Caco-2 (cell line): ENCODE data around the gene CDC7. TPM values are rescaled to one million over a fixed set of nuclear protein-coding genes. Genes with fewer than 3 reads are reported as not detected.

ENCODE experiments used
- BruUV-seq: library from RNA; stranded (reverse); fragments of 400-500 nt; replicated peaks from 2 replicates; lab custom pipeline; 2021; lab: Mats Ljungman, UMichigan
- CTCF ChIA-PET: fragments of 300-600 bp; sonication (Branson Sonifier 250); formaldehyde crosslinking; loops from one replicate; lab custom pipeline; 2022; ENCODE audit warnings: antibody characterized with exemption; lab: Charles Lee
- POLR2A ChIA-PET: fragments of 300-600 bp; sonication (Branson Sonifier 250); formaldehyde crosslinking; loops from one replicate; lab custom pipeline; 2022; ENCODE audit warnings: antibody characterized with exemption; lab: Charles Lee
- DNase-seq, 2 experiments: peaks; one replicate each; pipeline versions ENCODE4 v3.0.0 to v3.0.0-alpha.2; 2020 to 2022
- H3K27me3 ChIP-seq: replicated peaks from 2 replicates; pipeline ENCODE4 v1.6.0; 2011; ENCODE audit warnings: low read length; ENCODE audit not compliant: control insufficient read depth, insufficient read depth
- H3K36me3 ChIP-seq: 2 replicates; pipeline ENCODE4 v1.5.1; 2011; ENCODE audit warnings: low read length; ENCODE audit not compliant: control insufficient read depth, insufficient read depth
- H3K4me1 ChIP-seq: fragments of 250-450 bp; sonication (Bioruptor Pico); 2 replicates; pipeline ENCODE4 v1.5.1; 2020; ENCODE audit warnings: mild to moderate bottlenecking
- H3K4me3 ChIP-seq: 2 replicates; pipeline ENCODE4 v1.5.1; 2011; ENCODE audit warnings: low read depth, mild to moderate bottlenecking, control low read depth, low read length
- H3K9me3 ChIP-seq: fragments of 250-450 bp; sonication (Bioruptor Pico); 2 replicates; pipeline ENCODE4 v1.5.1; 2020; ENCODE audit warnings: mild to moderate bottlenecking, moderate library complexity
- H3K27ac Mint-ChIP-seq: one replicate; pipeline ENCODE4 v1.8.0; 2022; ENCODE audit warnings: mixed read lengths; ENCODE audit not compliant: unreplicated experiment
- H3K27me3 Mint-ChIP-seq: one replicate; pipeline ENCODE4 v1.8.0; 2022; ENCODE audit warnings: mixed read lengths; ENCODE audit not compliant: insufficient read depth, unreplicated experiment
- H3K36me3 Mint-ChIP-seq: one replicate; pipeline ENCODE4 v1.8.0; 2022; ENCODE audit warnings: mild to moderate bottlenecking, mixed read lengths; ENCODE audit not compliant: insufficient read depth, unreplicated experiment
- H3K4me1 Mint-ChIP-seq: one replicate; pipeline ENCODE4 v1.8.0; 2022; ENCODE audit warnings: low read depth, mixed read lengths; ENCODE audit not compliant: unreplicated experiment
- H3K4me3 Mint-ChIP-seq: one replicate; pipeline ENCODE4 v1.8.0; 2022; ENCODE audit warnings: mild to moderate bottlenecking, moderate library complexity, mixed read lengths; ENCODE audit not compliant: unreplicated experiment
- H3K9me3 Mint-ChIP-seq: one replicate; pipeline ENCODE4 v1.8.0; 2022; ENCODE audit warnings: mixed read lengths; ENCODE audit not compliant: unreplicated experiment
- CTCF ChIP-seq, 2 experiments: fragments of 200-600 bp in 1 of 2; IDR thresholded peaks; 1 replicate in 1 of 2; 2 replicates in 1 of 2; pipeline versions ENCODE4 v1.5.1 to v1.8.0; 2011 to 2022; ENCODE audit warnings: antibody characterized with exemption in 1 of 2, control low read depth in 1 of 2, inconsistent platforms in 1 of 2, low read depth in 1 of 2, low read length in 1 of 2, mild to moderate bottlenecking in 1 of 2, moderate library complexity in 1 of 2; ENCODE audit not compliant: insufficient read depth in 1 of 2, severe bottlenecking in 1 of 2, unreplicated experiment in 1 of 2
- intact Hi-C: fragments of 100-400 bp; cut with micrococcal nuclease; formaldehyde crosslinking; loops from one replicate; pipeline ENCODE4 v1.10.0; 2022; ENCODE audit not compliant: unreplicated experiment
- total RNA-seq: library from RNA; stranded (reverse); gene quantifications from 2 replicates; pipeline ENCODE4 v1.2.3, GENCODE V29; 2022

The CDC7 gene
- total RNA-seq, 1 experiment from 2014 or later = 19.4 TPM

GRCh38 chr1:91540910-91541309 is 40.3 kb downstream of the CDC7 start:
- Mint-ChIP-seq H3K27me3 (no peaks in the 10 kb centered on the region), H3K36me3 (no peaks in the 10 kb centered on the region), H3K4me3 (no peak overlapping the region), H3K9me3 (no peaks in the 10 kb centered on the region), H3K4me1 (peaks cover 17% of the 10 kb centered on the region), H3K27ac (no peak overlapping the region)
- Histone ChIP-seq H3K27me3 (no peaks in the 10 kb centered on the region), H3K4me3 (no peak overlapping the region), H3K36me3 (no peaks in the 10 kb centered on the region), H3K4me1 (no peaks in the 10 kb centered on the region), H3K9me3 (no peaks in the 10 kb centered on the region)
- intact Hi-C loops = no loop called here
- no peak for DNase-seq
- POLR2A ChIA-PET = no interaction called here
- CTCF ChIA-PET = no interaction called here
- TF ChIP-seq CTCF (IDR thresholded peaks at IDR 0.05; ENCODE audit: insufficient read depth in 1 of 2, low read depth in 1 of 2, low read length in 1 of 2, severe bottlenecking in 1 of 2, unreplicated experiment in 1 of 2) = no peak
- no TSS peak for BruUV-seq

GRCh38 chr1:91541918-91542533 is 41.4 kb downstream of the CDC7 start:
- intact Hi-C loops = no loop called here
- no peaks in the 10 kb centered on the region for H3K27me3 Mint-ChIP-seq
- no peaks in the 10 kb centered on the region for H3K9me3 ChIP-seq
- no peak overlapping the region for H3K4me3 ChIP-seq
- no peak overlapping the region for H3K4me3 Mint-ChIP-seq
- no peaks in the 10 kb centered on the region for H3K9me3 Mint-ChIP-seq
- BruUV-seq = no TSS peak
- peaks cover 15% of the 10 kb centered on the region for H3K4me1 Mint-ChIP-seq
- CTCF ChIA-PET = no interaction called here
- TF ChIP-seq CTCF (IDR thresholded peaks at IDR 0.05; ENCODE audit: insufficient read depth in 1 of 2, low read depth in 1 of 2, low read length in 1 of 2, severe bottlenecking in 1 of 2, unreplicated experiment in 1 of 2) = no peak
- DNase-seq = no peak
- H3K36me3 ChIP-seq = no peaks in the 10 kb centered on the region
- no peaks in the 10 kb centered on the region for H3K4me1 ChIP-seq
- POLR2A ChIA-PET = no interaction called here
- no peaks in the 10 kb centered on the region for H3K36me3 Mint-ChIP-seq
- H3K27ac Mint-ChIP-seq = no peak overlapping the region
- H3K27me3 ChIP-seq = no peaks in the 10 kb centered on the region

GRCh38 chr1:91545506-91546300 is 45.1 kb downstream of the CDC7 start:
- intact Hi-C loops = no loop called here
- ChIA-PET CTCF (no interaction called here), POLR2A (no interaction called here)
- Mint-ChIP-seq H3K36me3 (no peaks in the 10 kb centered on the region), H3K9me3 (no peaks in the 10 kb centered on the region), H3K27me3 (no peaks in the 10 kb centered on the region), H3K4me3 (no peak overlapping the region), H3K27ac (no peak overlapping the region), H3K4me1 (peaks cover 11% of the 10 kb centered on the region)
- Histone ChIP-seq H3K27me3 (no peaks in the 10 kb centered on the region), H3K4me3 (no peak overlapping the region), H3K4me1 (no peaks in the 10 kb centered on the region), H3K9me3 (no peaks in the 10 kb centered on the region), H3K36me3 (no peaks in the 10 kb centered on the region)
- BruUV-seq = no TSS peak
- no peak for DNase-seq
- no peak for TF ChIP-seq CTCF (IDR thresholded peaks at IDR 0.05; ENCODE audit: insufficient read depth in 1 of 2, low read depth in 1 of 2, low read length in 1 of 2, severe bottlenecking in 1 of 2, unreplicated experiment in 1 of 2)
